IPS DF 6.9 (cell line): ENCODE results near the gene CEP120.

Experiments
- DNase-seq: peaks from one replicate; pipeline ENCODE4 v3.0.0-alpha.2; 2013; ENCODE audit warnings: low read depth, low spot score
- H3K27ac ChIP-seq: one replicate; pipeline ENCODE4 v1.5.1; 2013; ENCODE audit warnings: low read length, control low read depth
- H3K27me3 ChIP-seq: 2 replicates; pipeline ENCODE4 v1.6.1; 2013; ENCODE audit warnings: mild to moderate bottlenecking, low read length; ENCODE audit not compliant: control insufficient read depth, insufficient read depth
- H3K36me3 ChIP-seq: 2 replicates; pipeline ENCODE4 v1.6.1; 2013; ENCODE audit warnings: low read length; ENCODE audit not compliant: control insufficient read depth, insufficient read depth
- H3K4me1 ChIP-seq: 2 replicates; pipeline ENCODE4 v1.6.1; 2013; ENCODE audit warnings: low read length; ENCODE audit not compliant: control insufficient read depth, insufficient read depth
- H3K4me3 ChIP-seq: 2 replicates; pipeline ENCODE4 v1.5.1; 2013; ENCODE audit warnings: mild to moderate bottlenecking, low read length
- H3K9me3 ChIP-seq: 2 replicates; pipeline ENCODE4 v1.6.1; 2013; ENCODE audit warnings: low read length, inconsistent platforms; ENCODE audit not compliant: control insufficient read depth, insufficient read depth
- WGBS: extraction: QIAGEN DNeasy Blood & Tissue Kit; methylation state at CpG from one replicate; pipeline ENCODE4 v1.1.7; 2013; ENCODE audit warnings: mixed read lengths, missing lambda C conversion rate; ENCODE audit not compliant: insufficient read length, insufficient coverage; 5-methylcytosine and 5-hydroxymethylcytosine counted together

Gene CEP120

GRCh38 chr5:123452401-123452800 lies 29.2 kb upstream of the CEP120 start:
- no CpG with 5 or more reads among the region's 4 CpGs for WGBS
- H3K4me1 ChIP-seq = no peaks in the 10 kb centered on the region; the same call in 1 of the 2 replicates
- DNase-seq = no peak

GRCh38 chr5:123451047-123451446 lies 27.8 kb upstream of the CEP120 start:
- DNase-seq = no peak
- no peaks in the 10 kb centered on the region for H3K27me3 ChIP-seq
- no peaks in the 10 kb centered on the region for H3K36me3 ChIP-seq
- H3K4me1 ChIP-seq = no peaks in the 10 kb centered on the region; the same call in 1 of the 2 replicates
- no peak overlapping the region for H3K4me3 ChIP-seq
- H3K27ac ChIP-seq = no peak overlapping the region
- H3K9me3 ChIP-seq = no peaks in the 10 kb centered on the region
- no CpG with 5 or more reads among the region's 3 CpGs for WGBS

More at GRCh38 chr5:123452401-123452800, 29.2 kb upstream of the CEP120 start:
- no peaks in the 10 kb centered on the region for H3K27me3 ChIP-seq
- no peaks in the 10 kb centered on the region for H3K36me3 ChIP-seq
- H3K4me3 ChIP-seq = no peak overlapping the region
- H3K27ac ChIP-seq = no peak overlapping the region
- no peaks in the 10 kb centered on the region for H3K9me3 ChIP-seq

- DNase-seq = no peak
- H3K4me1 ChIP-seq = no peaks in the 10 kb centered on the region; the same call in 1 of the 2 replicates
- H3K4me3 ChIP-seq = no peak overlapping the region
- H3K27ac ChIP-seq = no peak overlapping the region
- H3K9me3 ChIP-seq = no peaks in the 10 kb centered on the region
- H3K27me3 ChIP-seq = no peaks in the 10 kb centered on the region
- no peaks in the 10 kb centered on the region for H3K36me3 ChIP-seq
Observed at GRCh38 chr5:123450640-123451039, 27.4 kb upstream of the CEP120 start.

- Histone ChIP-seq H3K27me3 (no peaks in the 10 kb centered on the region), H3K27ac (no peak overlapping the region), H3K4me1 (no peaks in the 10 kb centered on the region; the same call in 1 of the 2 replicates), H3K9me3 (no peaks in the 10 kb centered on the region), H3K36me3 (no peaks in the 10 kb centered on the region), H3K4me3 (no peak overlapping the region)
- WGBS = no CpG with 5 or more reads among the region's 1 CpG
- no peak for DNase-seq
Observed at GRCh38 chr5:123450114-123450513, 26.9 kb upstream of the CEP120 start.

- no peak for DNase-seq
- H3K27me3 ChIP-seq = no peaks in the 10 kb centered on the region
- no peaks in the 10 kb centered on the region; the same call in 1 of the 2 replicates for H3K4me1 ChIP-seq
- no peak overlapping the region for H3K27ac ChIP-seq
- no peaks in the 10 kb centered on the region for H3K9me3 ChIP-seq
- H3K4me3 ChIP-seq = no peak overlapping the region
- H3K36me3 ChIP-seq = no peaks in the 10 kb centered on the region
- WGBS = no CpG with 5 or more reads among the region's 2 CpGs
Observed at GRCh38 chr5:123449424-123449974, 26.3 kb upstream of the CEP120 start.

- no peaks in the 10 kb centered on the region for H3K9me3 ChIP-seq
- DNase-seq = no peak
- H3K27ac ChIP-seq = no peak overlapping the region
- no peak overlapping the region for H3K4me3 ChIP-seq
- no peaks in the 10 kb centered on the region; the same call in 1 of the 2 replicates for H3K4me1 ChIP-seq
- no peaks in the 10 kb centered on the region for H3K36me3 ChIP-seq
- no peaks in the 10 kb centered on the region for H3K27me3 ChIP-seq
- no CpG with 5 or more reads among the region's 6 CpGs for WGBS
Observed at GRCh38 chr5:123448743-123449142, 25.5 kb upstream of the CEP120 start.

GRCh38 chr5:123448017-123448617 lies 24.9 kb upstream of the CEP120 start:
- Histone ChIP-seq H3K4me3 (no peak overlapping the region), H3K4me1 (no peaks in the 10 kb centered on the region), H3K36me3 (no peaks in the 10 kb centered on the region), H3K27me3 (no peaks in the 10 kb centered on the region), H3K27ac (no peak overlapping the region), H3K9me3 (no peaks in the 10 kb centered on the region)
- WGBS = no CpG with 5 or more reads among the region's 3 CpGs
- no peak for DNase-seq

- Histone ChIP-seq H3K27ac (no peak overlapping the region), H3K36me3 (no peaks in the 10 kb centered on the region), H3K27me3 (no peaks in the 10 kb centered on the region), H3K9me3 (no peaks in the 10 kb centered on the region), H3K4me3 (no peak overlapping the region), H3K4me1 (no peaks in the 10 kb centered on the region)
- no peak for DNase-seq
- no CpG with 5 or more reads among the region's 3 CpGs for WGBS
Observed at GRCh38 chr5:123444016-123444415, 20.8 kb upstream of the CEP120 start.

- Histone ChIP-seq H3K4me1 (no peaks in the 10 kb centered on the region), H3K4me3 (no peak overlapping the region), H3K27me3 (no peaks in the 10 kb centered on the region), H3K27ac (no peak overlapping the region), H3K36me3 (no peaks in the 10 kb centered on the region), H3K9me3 (no peaks in the 10 kb centered on the region)
- no peak for DNase-seq
- no CpG with 5 or more reads among the region's 1 CpG for WGBS
Observed at GRCh38 chr5:123441408-123441807, 18.2 kb upstream of the CEP120 start.

GRCh38 chr5:123440456-123441181 lies 17.4 kb upstream of the CEP120 start:
- DNase-seq = no peak
- Histone ChIP-seq H3K4me1 (no peaks in the 10 kb centered on the region), H3K36me3 (no peaks in the 10 kb centered on the region), H3K4me3 (no peak overlapping the region), H3K27ac (no peak overlapping the region), H3K27me3 (no peaks in the 10 kb centered on the region), H3K9me3 (no peaks in the 10 kb centered on the region)
- WGBS = no CpG with 5 or more reads among the region's 1 CpG
